GM12878 (cell line): Measurements from ENCODE around the gene DNAI7. TPM values are rescaled to one million over a fixed set of nuclear protein-coding genes. Genes with fewer than 3 reads are reported as not detected.
A peak's percentile ranks its signal among the peaks of the same experiment; 100 is the strongest.

Experiments used
- ATAC-seq: fragments of 200-7000 bp; cut with Tn5 transposase; 3 replicates; pipeline ENCODE4 v1.9.1; 2020; ENCODE audit warnings: mild to moderate bottlenecking, moderate library complexity
- BruUV-seq: library from RNA; stranded (reverse); fragments of 400-500 nt; replicated peaks from 2 replicates; lab custom pipeline; 2021; lab: Mats Ljungman, UMichigan
- CTCF ChIA-PET: fragments of 300-600 bp; sonication (Branson Sonifier 250); formaldehyde crosslinking; extraction: SDS; loops from one replicate; lab custom pipeline; 2021; ENCODE audit warnings: inconsistent platforms; lab: Yijun Ruan, JAX
- POLR2A ChIA-PET: fragments of 350-600 bp; formaldehyde crosslinking; extraction: SDS; loops from one replicate; lab custom pipeline; 2021; ENCODE audit warnings: inconsistent platforms; lab: Charles Lee
- RAD21 ChIA-PET: fragments of 300-600 bp; sonication (Branson Sonifier 250); formaldehyde crosslinking; loops from one replicate; lab custom pipeline; 2023; ENCODE audit warnings: antibody characterized with exemption; ENCODE audit not compliant: unreplicated experiment; lab: Charles Lee
- SMC1A ChIA-PET: fragments of 300-600 bp; sonication (Branson Sonifier 250); formaldehyde crosslinking; loops from one replicate; lab custom pipeline; 2023; ENCODE audit not compliant: unreplicated experiment, uncharacterized antibody; lab: Charles Lee
- DNase-seq: peaks from one replicate; pipeline ENCODE4 v3.0.0-alpha.2; 2011; ENCODE audit warnings: low read depth, low spot score
- FAIRE-seq: peaks from 3 replicates; lab custom pipeline; 2011; peaks lifted over from hg19 to GRCh38; lab: Jason Lieb, UNC
- H2AFZ ChIP-seq: 2 replicates; pipeline ENCODE4 v1.6.0; 2011; ENCODE audit warnings: low read depth, low read length, control low read depth; ENCODE audit not compliant: control insufficient read depth
- H3K27ac ChIP-seq: 2 replicates; pipeline ENCODE4 v1.5.1; 2011; ENCODE audit warnings: control low read depth; ENCODE audit not compliant: control insufficient read depth, insufficient read depth
- H3K27me3 ChIP-seq, 2 experiments: replicated peaks in 1 of 2; 2 replicates each; pipeline versions ENCODE4 v1.6.0 to v1.6.1; 2011; ENCODE audit warnings: low read length in 1 of 2; ENCODE audit not compliant: control insufficient read depth in 2 of 2, insufficient read depth in 2 of 2
- H3K36me3 ChIP-seq, 2 experiments: 2 replicates each; pipeline ENCODE4 v1.5.1; 2011; ENCODE audit warnings: low read length in 1 of 2; ENCODE audit not compliant: control insufficient read depth in 2 of 2, insufficient read depth in 2 of 2
- H3K4me1 ChIP-seq: 2 replicates; pipeline ENCODE4 v1.6.1; 2011; ENCODE audit warnings: mild to moderate bottlenecking, low read length, moderate library complexity, mixed read lengths; ENCODE audit not compliant: control insufficient read depth, insufficient read depth
- H3K4me2 ChIP-seq: 2 replicates; pipeline ENCODE4 v1.6.0; 2011; ENCODE audit warnings: control low read depth; ENCODE audit not compliant: control insufficient read depth, insufficient read depth
- H3K4me3 ChIP-seq: fragments of 200-600 bp; sonication (generic); 2 replicates; pipeline ENCODE4 v1.5.1; 2016
- H3K79me2 ChIP-seq: 2 replicates; pipeline ENCODE4 v1.6.0; 2011; ENCODE audit warnings: low read length; ENCODE audit not compliant: control insufficient read depth, insufficient read depth
- H3K9ac ChIP-seq: 2 replicates; pipeline ENCODE4 v1.8.0; 2011; ENCODE audit warnings: low read length, control low read depth, mixed read lengths; ENCODE audit not compliant: control insufficient read depth, insufficient read depth
- H3K9me3 ChIP-seq: replicated peaks from 3 replicates; pipeline ENCODE4 v1.5.1; 2011; ENCODE audit warnings: mild to moderate bottlenecking, low read length; ENCODE audit not compliant: control insufficient read depth, insufficient read depth
- H4K20me1 ChIP-seq: 2 replicates; pipeline ENCODE4 v1.6.0; 2011; ENCODE audit not compliant: control insufficient read depth, insufficient read depth
- ASH2L ChIP-seq: fragments of 300-600, 200-600 bp; sonication (generic); IDR thresholded peaks from 2 replicates; pipeline ENCODE4 v1.6.1; 2017; ENCODE audit warnings: low read depth, mild to moderate bottlenecking, borderline replicate concordance
- BCL11A ChIP-seq: IDR thresholded peaks from 2 replicates; pipeline ENCODE4 v1.6.1; 2011; ENCODE audit warnings: low read depth, low read length
- EP300 ChIP-seq, 2 experiments: fragments of 150-350 bp in 1 of 2; IDR thresholded peaks; 2 replicates each; pipeline ENCODE4 v1.6.1; 2011 to 2012; ENCODE audit warnings: low read depth in 2 of 2, low read length in 2 of 2, borderline replicate concordance in 1 of 2, improper control_type of control experiment in 1 of 2, inconsistent platforms in 1 of 2; ENCODE audit not compliant: control insufficient read depth in 1 of 2
- IKZF1 ChIP-seq: fragments of 450-650 bp; conservative IDR thresholded peaks from 2 replicates; pipeline ENCODE4 v1.6.1; 2017; ENCODE audit warnings: antibody characterized with exemption, mild to moderate bottlenecking
- KLF5 ChIP-seq: fragments of 450-650 bp; IDR thresholded peaks from 2 replicates; pipeline ENCODE4 v1.6.1; 2014; ENCODE audit warnings: mild to moderate bottlenecking; ENCODE audit not compliant: partially characterized antibody
- MTA3 ChIP-seq: IDR thresholded peaks from 2 replicates; pipeline ENCODE4 v1.6.1; 2012; ENCODE audit warnings: low read length, inconsistent platforms, borderline replicate concordance
- MYB ChIP-seq: fragments of 150-350 bp; IDR thresholded peaks from 2 replicates; pipeline ENCODE4 v1.6.1; 2014; ENCODE audit warnings: mild to moderate bottlenecking, low read depth, low read length, borderline replicate concordance
- NFYB ChIP-seq: IDR thresholded peaks from 2 replicates; pipeline ENCODE4 v1.6.1; 2011; ENCODE audit warnings: low read depth, mild to moderate bottlenecking, low read length, improper control_type of control experiment, moderate library complexity; ENCODE audit not compliant: insufficient read depth
- NKRF ChIP-seq: fragments of 450-650 bp; conservative IDR thresholded peaks from 2 replicates; pipeline ENCODE4 v1.6.1; 2017; ENCODE audit warnings: mild to moderate bottlenecking, moderate library complexity
- POLR2AphosphoS5 ChIP-seq: IDR thresholded peaks from 2 replicates; pipeline ENCODE4 v1.6.1; 2011; ENCODE audit warnings: mild to moderate bottlenecking, low read length, inconsistent platforms
- RCOR1 ChIP-seq: conservative IDR thresholded peaks from 2 replicates; pipeline ENCODE4 v1.6.1; 2012; ENCODE audit warnings: low read depth, low read length, improper control_type of control experiment
- SMAD1 ChIP-seq: fragments of 450-650 bp; IDR thresholded peaks from 2 replicates; pipeline ENCODE4 v1.6.1; 2018; ENCODE audit warnings: mild to moderate bottlenecking, low read depth; ENCODE audit not compliant: partially characterized antibody
- USF2 ChIP-seq: IDR thresholded peaks from 2 replicates; pipeline ENCODE4 v1.6.1; 2011; ENCODE audit warnings: low read depth, low read length, improper control_type of control experiment, borderline replicate concordance
- ZBED1 ChIP-seq: IDR thresholded peaks from 2 replicates; pipeline ENCODE4 v1.6.1; 2016; ENCODE audit warnings: borderline replicate concordance
- ZSCAN29 ChIP-seq: fragments of 450-650 bp; IDR thresholded peaks from 2 replicates; pipeline ENCODE4 v1.6.1; 2017; ENCODE audit warnings: mild to moderate bottlenecking, moderate library complexity
- WGBS: methylation state at CpG from one replicate; pipeline ENCODE4 v1.1.6; 2016; ENCODE audit warnings: low lambda C conversion rate; ENCODE audit not compliant: insufficient replicate concordance, insufficient coverage; ENCODE audit errors: missing lambda C conversion rate; 5-methylcytosine and 5-hydroxymethylcytosine counted together
- in situ Hi-C: fragments of 300-500 bp; cut with MboI; formaldehyde crosslinking; loops from 9 replicates; pipeline ENCODE4 v1.14.3; 2018; ENCODE audit warnings: mixed read lengths
- intact Hi-C: fragments of 100-400 bp; cut with micrococcal nuclease; formaldehyde crosslinking; loops from one replicate; pipeline ENCODE4 v1.14.2; 2022; ENCODE audit not compliant: unreplicated experiment
- polyA plus RNA-seq, 11 experiments: library from polyadenylated mRNA; depleted of rRNA in 4 of 11; unstranded in 6 of 11; stranded (reverse) in 5 of 11; fragments of >200 nt; fragmentation: Nextera tagmentation in 4 of 11; fragmentation: Illumina TruSeq in 1 of 11; extraction: Ambion mirVana in 4 of 11; extraction: Trizol in 1 of 11; gene quantifications; 1 replicate in 1 of 11; 2 replicates in 10 of 11; pipeline versions ENCODE4 v1.2.1 to v1.2.3, GENCODE V29; 2011 to 2016; ENCODE audit warnings: inconsistent platforms in 2 of 11, missing spikeins in 2 of 11, low read depth in 1 of 11
- total RNA-seq, 4 experiments: library from RNA; depleted of rRNA in 3 of 4; stranded (reverse); fragments of >200 nt in 3 of 4; fragmentation: Illumina TruSeq in 1 of 4; extraction: Trizol in 1 of 4; gene quantifications; 2 replicates each; pipeline versions ENCODE4 v1.2.1 to v1.2.3, GENCODE V29; 2013 to 2021
- TF ChIP-seq, protein P1 (sequence below): fragments of 450-650 bp; IDR thresholded peaks from 2 replicates; pipeline ENCODE4 v1.6.1; 2017; ENCODE audit warnings: antibody characterized with exemption, mild to moderate bottlenecking, moderate library complexity
- TF ChIP-seq, protein P2 (sequence below): fragments of 450-650 bp; IDR thresholded peaks from 2 replicates; pipeline ENCODE4 v1.6.1; 2014; ENCODE audit warnings: mild to moderate bottlenecking

Gene DNAI7
- total and polyA plus RNA-seq, 10 of the 15 experiments (the other 5 are each of a cell fraction or from before 2014, with no cell fraction given), result 0.05 to 0.48 (median 0.13) TPM; not detected in 4

DNA sequence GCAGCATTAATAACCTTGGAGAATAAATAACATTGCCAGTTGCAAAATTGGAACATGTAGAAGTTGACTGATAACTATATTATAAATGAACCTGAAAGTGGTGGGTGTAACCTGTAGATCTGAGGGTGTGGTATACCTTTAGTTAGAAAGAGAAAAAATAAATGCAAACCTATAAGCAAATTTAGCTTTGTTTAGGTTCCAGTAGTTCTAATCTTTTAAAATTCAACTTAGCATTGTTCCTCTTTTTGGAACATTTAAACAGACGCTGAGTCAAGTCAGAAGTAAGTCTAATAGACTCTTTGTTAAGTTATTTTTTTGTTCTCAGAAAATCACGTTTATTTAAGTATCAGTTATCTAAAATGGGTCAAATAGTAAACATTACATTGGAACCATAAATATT is 120.0 kb downstream of the DNAI7 start:
- H3K4me3 ChIP-seq, result peak overlapping the region; percentile 15; the same call in 1 of the 2 replicates
- ATAC-seq (peak; percentile 62), FAIRE-seq (peak; percentile 66), DNase-seq (no peak)
- no peak overlapping the region for H2AFZ ChIP-seq
- 0 out of 2 replicates have a peak overlapping the region, but pooled peaks have one; percentile 1 for H3K4me2 ChIP-seq
- ChIA-PET SMC1A (interaction anchor here (0.7 to 6.0 kb wide), 6 partner anchors 12 to 78 kb away, joined by 3 to 41 read pairs (median 3); no protein-coding TSS in a partner anchor), RAD21 (interaction anchor here (1.0 to 1.2 kb wide), 4 partner anchors 16 to 83 kb away, joined by 3 to 4 read pairs (median 4); no protein-coding TSS in a partner anchor), CTCF (interaction anchor here (1.0 kb wide), 1 partner anchor 16 kb away, joined by 3 read pairs; no protein-coding TSS in a partner anchor), POLR2A (interaction anchor here (0.7 kb wide), 2 partner anchors 22 to 75 kb away, joined by 3 read pairs; a partner anchor contains a TSS)
- no peak overlapping the region for H3K27ac ChIP-seq
- H3K79me2 ChIP-seq, result peaks cover 17% of the 10 kb centered on the region
- WGBS, result 0% methylated on average over 2 of the region's 2 CpGs
- no TSS peak for BruUV-seq
- H3K9me3 ChIP-seq, result no peaks in the 10 kb centered on the region; the same call in 2 of the 3 replicates
- peaks cover 33% of the 10 kb centered on the region for H3K4me1 ChIP-seq
- H3K9ac ChIP-seq, result no peak overlapping the region
- H3K27me3 ChIP-seq, result no peaks in the 10 kb centered on the region
- intact Hi-C loops (loop anchor here (5.0 kb wide), 1 partner anchor 32 kb away; no protein-coding TSS in a partner anchor), in situ Hi-C loops (no loop called here)
- peaks cover 5 to 16% of the 10 kb centered on the region in 2 experiments for H3K36me3 ChIP-seq
- H4K20me1 ChIP-seq, result no peaks in the 10 kb centered on the region
- TF ChIP-seq MTA3 (peak; percentile 72; the same call in 1 of the 2 replicates), ZSCAN29 (no peak), BCL11A (no peak), RCOR1 (no peak), POLR2AphosphoS5 (no peak), IKZF1 (no peak), NKRF (no peak), EP300 (IDR thresholded peaks at IDR 0.05; ENCODE audit: borderline replicate concordance in 1 of 2, control insufficient read depth in 1 of 2, low read depth in 2 of 2, low read length in 2 of 2) (peak; percentile 19 to 39; a peak in 2 of 4 replicates), ASH2L (no peak), NFYB (no peak), SMAD1 (no peak), MYB (no peak), USF2 (no peak), ZBED1 (no peak; the same call in 1 of the 2 replicates), KLF5 (no peak)
- TF ChIP-seq, protein P1, sequence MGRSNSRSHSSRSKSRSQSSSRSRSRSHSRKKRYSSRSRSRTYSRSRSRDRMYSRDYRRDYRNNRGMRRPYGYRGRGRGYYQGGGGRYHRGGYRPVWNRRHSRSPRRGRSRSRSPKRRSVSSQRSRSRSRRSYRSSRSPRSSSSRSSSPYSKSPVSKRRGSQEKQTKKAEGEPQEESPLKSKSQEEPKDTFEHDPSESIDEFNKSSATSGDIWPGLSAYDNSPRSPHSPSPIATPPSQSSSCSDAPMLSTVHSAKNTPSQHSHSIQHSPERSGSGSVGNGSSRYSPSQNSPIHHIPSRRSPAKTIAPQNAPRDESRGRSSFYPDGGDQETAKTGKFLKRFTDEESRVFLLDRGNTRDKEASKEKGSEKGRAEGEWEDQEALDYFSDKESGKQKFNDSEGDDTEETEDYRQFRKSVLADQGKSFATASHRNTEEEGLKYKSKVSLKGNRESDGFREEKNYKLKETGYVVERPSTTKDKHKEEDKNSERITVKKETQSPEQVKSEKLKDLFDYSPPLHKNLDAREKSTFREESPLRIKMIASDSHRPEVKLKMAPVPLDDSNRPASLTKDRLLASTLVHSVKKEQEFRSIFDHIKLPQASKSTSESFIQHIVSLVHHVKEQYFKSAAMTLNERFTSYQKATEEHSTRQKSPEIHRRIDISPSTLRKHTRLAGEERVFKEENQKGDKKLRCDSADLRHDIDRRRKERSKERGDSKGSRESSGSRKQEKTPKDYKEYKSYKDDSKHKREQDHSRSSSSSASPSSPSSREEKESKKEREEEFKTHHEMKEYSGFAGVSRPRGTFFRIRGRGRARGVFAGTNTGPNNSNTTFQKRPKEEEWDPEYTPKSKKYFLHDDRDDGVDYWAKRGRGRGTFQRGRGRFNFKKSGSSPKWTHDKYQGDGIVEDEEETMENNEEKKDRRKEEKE, result no peak
- TF ChIP-seq, protein P2, sequence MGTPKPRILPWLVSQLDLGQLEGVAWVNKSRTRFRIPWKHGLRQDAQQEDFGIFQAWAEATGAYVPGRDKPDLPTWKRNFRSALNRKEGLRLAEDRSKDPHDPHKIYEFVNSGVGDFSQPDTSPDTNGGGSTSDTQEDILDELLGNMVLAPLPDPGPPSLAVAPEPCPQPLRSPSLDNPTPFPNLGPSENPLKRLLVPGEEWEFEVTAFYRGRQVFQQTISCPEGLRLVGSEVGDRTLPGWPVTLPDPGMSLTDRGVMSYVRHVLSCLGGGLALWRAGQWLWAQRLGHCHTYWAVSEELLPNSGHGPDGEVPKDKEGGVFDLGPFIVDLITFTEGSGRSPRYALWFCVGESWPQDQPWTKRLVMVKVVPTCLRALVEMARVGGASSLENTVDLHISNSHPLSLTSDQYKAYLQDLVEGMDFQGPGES, result no peak
